ENCODE measurements around the gene CFAP92. TPM values are rescaled to one million over a fixed set of nuclear protein-coding genes. Genes with fewer than 3 reads are reported as not detected.

The CFAP92 gene
- total RNA-seq, 1 donor from 2014 or later, result 0.52 TPM

DNA sequence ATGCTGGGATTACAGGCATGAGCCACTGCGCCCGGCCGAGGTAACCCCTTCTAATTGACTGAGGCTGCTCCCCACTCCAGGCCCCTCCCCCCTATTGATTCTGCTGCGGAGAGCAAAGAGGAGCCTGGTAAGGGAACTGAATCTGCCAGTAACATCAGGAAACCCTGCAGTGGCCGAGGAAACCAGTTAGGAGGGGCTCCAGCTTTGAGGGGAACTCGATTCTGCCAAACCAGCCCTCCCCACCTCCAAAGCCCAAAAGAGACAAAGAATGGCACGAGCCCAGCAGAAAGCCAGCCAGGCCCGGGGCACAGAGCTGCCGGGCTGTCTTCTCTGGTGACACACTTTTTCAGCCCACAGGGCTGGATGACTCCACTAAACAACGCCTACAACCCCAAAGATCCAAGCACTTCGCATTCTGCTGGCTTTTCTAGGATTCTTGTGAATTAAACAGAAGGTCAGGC lies 129.5 kb downstream of the CFAP92 start:
- Mint-ChIP-seq H3K4me3 (ENCODE audit: unreplicated experiment) (no peak overlapping the region), H3K27me3 (ENCODE audit: low read depth, unreplicated experiment) (peaks cover 2% of the 10 kb centered on the region), H3K36me3 (ENCODE audit: low read depth, unreplicated experiment) (peaks cover 10% of the 10 kb centered on the region), H3K4me1 (ENCODE audit: low read depth, unreplicated experiment) (peaks cover 5% of the 10 kb centered on the region), H3K27ac (ENCODE audit: unreplicated experiment) (no peak overlapping the region), H3K9me3 (ENCODE audit: unreplicated experiment) (peaks cover 15% of the 10 kb centered on the region)
- no peak overlapping the region for H3K4me2 ChIP-seq (ENCODE audit: low read length)
- DNase-seq (ENCODE audit: low read depth) (no peak), FAIRE-seq (no peak)
- H4K20me1 ChIP-seq (ENCODE audit: insufficient read depth, low read length), result no peaks in the 10 kb centered on the region
- H3K79me2 ChIP-seq (ENCODE audit: insufficient read depth, low read length), result no peaks in the 10 kb centered on the region
- no peak for TF ChIP-seq EZH2 (IDR thresholded peaks at IDR 0.05; ENCODE audit: insufficient read depth, low read length)
- TF ChIP-seq, protein P1, sequence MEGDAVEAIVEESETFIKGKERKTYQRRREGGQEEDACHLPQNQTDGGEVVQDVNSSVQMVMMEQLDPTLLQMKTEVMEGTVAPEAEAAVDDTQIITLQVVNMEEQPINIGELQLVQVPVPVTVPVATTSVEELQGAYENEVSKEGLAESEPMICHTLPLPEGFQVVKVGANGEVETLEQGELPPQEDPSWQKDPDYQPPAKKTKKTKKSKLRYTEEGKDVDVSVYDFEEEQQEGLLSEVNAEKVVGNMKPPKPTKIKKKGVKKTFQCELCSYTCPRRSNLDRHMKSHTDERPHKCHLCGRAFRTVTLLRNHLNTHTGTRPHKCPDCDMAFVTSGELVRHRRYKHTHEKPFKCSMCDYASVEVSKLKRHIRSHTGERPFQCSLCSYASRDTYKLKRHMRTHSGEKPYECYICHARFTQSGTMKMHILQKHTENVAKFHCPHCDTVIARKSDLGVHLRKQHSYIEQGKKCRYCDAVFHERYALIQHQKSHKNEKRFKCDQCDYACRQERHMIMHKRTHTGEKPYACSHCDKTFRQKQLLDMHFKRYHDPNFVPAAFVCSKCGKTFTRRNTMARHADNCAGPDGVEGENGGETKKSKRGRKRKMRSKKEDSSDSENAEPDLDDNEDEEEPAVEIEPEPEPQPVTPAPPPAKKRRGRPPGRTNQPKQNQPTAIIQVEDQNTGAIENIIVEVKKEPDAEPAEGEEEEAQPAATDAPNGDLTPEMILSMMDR (IDR thresholded peaks at IDR 0.05; ENCODE audit: insufficient read depth, low read depth, low read length), result no peak
- no peak overlapping the region for H3K27ac ChIP-seq (ENCODE audit: low read depth, low read length)
- no peak overlapping the region for H2AFZ ChIP-seq (ENCODE audit: low read depth, low read length)
- H3K4me1 ChIP-seq (ENCODE audit: insufficient read depth, low read length), result peaks cover 3% of the 10 kb centered on the region
- H3K36me3 ChIP-seq (ENCODE audit: insufficient read depth, low read length), result no peaks in the 10 kb centered on the region
- H3K27me3 ChIP-seq (ENCODE audit: insufficient read depth, low read length), result no peaks in the 10 kb centered on the region
- H3K9ac ChIP-seq (ENCODE audit: low read length), result no peak overlapping the region
- peaks cover 6% of the 10 kb centered on the region for H3K9me3 ChIP-seq (ENCODE audit: insufficient read depth, low read depth, low read length)
- H3K4me3 ChIP-seq (ENCODE audit: insufficient read depth, low read depth, low read length), result no peak overlapping the region

DNA sequence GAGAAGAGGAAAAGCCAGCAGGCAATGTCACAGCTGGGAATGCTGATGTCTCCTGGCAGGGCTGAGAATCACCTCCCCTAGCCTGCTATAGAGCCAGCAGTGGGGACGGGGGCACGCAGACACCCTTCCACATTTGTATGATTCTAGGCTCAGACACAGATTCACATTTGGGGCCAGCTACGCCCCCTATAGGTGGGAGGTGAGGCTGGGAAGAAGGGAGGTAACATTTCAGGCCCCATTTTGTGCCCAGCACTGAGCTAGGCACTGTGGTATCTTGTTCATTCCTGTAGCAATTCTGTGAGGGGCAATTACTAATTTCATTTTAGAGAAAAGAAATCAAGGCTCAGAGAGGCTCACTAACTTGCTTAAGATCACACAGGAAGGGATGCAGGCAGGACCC lies 130.3 kb downstream of the CFAP92 start:
- H4K20me1 ChIP-seq (ENCODE audit: insufficient read depth, low read length), result no peaks in the 10 kb centered on the region
- H3K36me3 ChIP-seq (ENCODE audit: insufficient read depth, low read length), result no peaks in the 10 kb centered on the region
- H3K27me3 ChIP-seq (ENCODE audit: insufficient read depth, low read length), result no peaks in the 10 kb centered on the region
- H3K79me2 ChIP-seq (ENCODE audit: insufficient read depth, low read length), result no peaks in the 10 kb centered on the region
- H2AFZ ChIP-seq (ENCODE audit: low read depth, low read length), result no peak overlapping the region
- TF ChIP-seq EZH2 (IDR thresholded peaks at IDR 0.05; ENCODE audit: insufficient read depth, low read length), result no peak
- TF ChIP-seq, protein P1 (IDR thresholded peaks at IDR 0.05; ENCODE audit: insufficient read depth, low read depth, low read length), result peak; percentile 6
- no peak overlapping the region for H3K27ac Mint-ChIP-seq (ENCODE audit: unreplicated experiment)
- H3K4me1 ChIP-seq (ENCODE audit: insufficient read depth, low read length), result peaks cover 3% of the 10 kb centered on the region
- FAIRE-seq (no peak), DNase-seq (ENCODE audit: low read depth) (no peak)
- H3K4me1 Mint-ChIP-seq (ENCODE audit: low read depth, unreplicated experiment), result peaks cover 5% of the 10 kb centered on the region
- H3K27me3 Mint-ChIP-seq (ENCODE audit: low read depth, unreplicated experiment), result peaks cover 2% of the 10 kb centered on the region
- no peak overlapping the region for H3K9ac ChIP-seq (ENCODE audit: low read length)
- no peak overlapping the region for H3K27ac ChIP-seq (ENCODE audit: low read depth, low read length)
- no peak overlapping the region for H3K4me3 Mint-ChIP-seq (ENCODE audit: unreplicated experiment)
- H3K9me3 ChIP-seq (ENCODE audit: insufficient read depth, low read depth, low read length), result peaks cover 13% of the 10 kb centered on the region
- H3K36me3 Mint-ChIP-seq (ENCODE audit: low read depth, unreplicated experiment), result peaks cover 13% of the 10 kb centered on the region
- H3K4me2 ChIP-seq (ENCODE audit: low read length), result no peak overlapping the region
- no peak overlapping the region for H3K4me3 ChIP-seq (ENCODE audit: insufficient read depth, low read depth, low read length)
- H3K9me3 Mint-ChIP-seq (ENCODE audit: unreplicated experiment), result peaks cover 20% of the 10 kb centered on the region

DNA sequence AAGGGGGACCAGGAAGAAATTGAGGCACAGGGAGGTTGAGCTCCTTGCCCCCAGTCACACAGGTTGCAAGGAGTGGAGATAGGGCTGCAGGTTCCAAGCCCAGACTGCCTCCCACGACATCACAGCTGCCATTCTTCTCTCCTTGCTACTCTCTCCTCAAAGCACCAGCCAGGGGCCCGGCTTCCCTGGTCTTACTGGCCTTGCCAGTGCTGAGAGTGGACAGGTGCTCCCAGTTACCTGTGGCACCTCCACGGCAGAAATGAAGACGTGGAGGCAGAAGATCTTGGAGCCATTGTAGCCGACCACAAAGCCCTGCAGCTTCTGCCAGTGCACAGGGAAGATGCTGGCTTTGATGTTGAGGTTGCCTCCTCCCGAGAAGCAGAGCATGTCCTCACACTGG lies 132.4 kb downstream of the CFAP92 start:
- H3K27ac Mint-ChIP-seq (ENCODE audit: unreplicated experiment), result no peak overlapping the region
- Histone ChIP-seq H3K36me3 (ENCODE audit: insufficient read depth, low read length) (no peaks in the 10 kb centered on the region), H3K79me2 (ENCODE audit: insufficient read depth, low read length) (no peaks in the 10 kb centered on the region), H3K4me2 (ENCODE audit: low read length) (no peak overlapping the region), H3K4me1 (ENCODE audit: insufficient read depth, low read length) (peaks cover 3% of the 10 kb centered on the region), H2AFZ (ENCODE audit: low read depth, low read length) (no peak overlapping the region), H3K4me3 (ENCODE audit: insufficient read depth, low read depth, low read length) (no peak overlapping the region), H3K27me3 (ENCODE audit: insufficient read depth, low read length) (no peaks in the 10 kb centered on the region), H3K9me3 (ENCODE audit: insufficient read depth, low read depth, low read length) (peaks cover 13% of the 10 kb centered on the region), H3K27ac (ENCODE audit: low read depth, low read length) (no peak overlapping the region), H4K20me1 (ENCODE audit: insufficient read depth, low read length) (no peaks in the 10 kb centered on the region), H3K9ac (ENCODE audit: low read length) (no peak overlapping the region)
- H3K36me3 Mint-ChIP-seq (ENCODE audit: low read depth, unreplicated experiment), result peaks cover 17% of the 10 kb centered on the region
- H3K4me3 Mint-ChIP-seq (ENCODE audit: unreplicated experiment), result no peak overlapping the region
- peaks cover 2% of the 10 kb centered on the region for H3K27me3 Mint-ChIP-seq (ENCODE audit: low read depth, unreplicated experiment)
- FAIRE-seq (no peak), DNase-seq (ENCODE audit: low read depth) (no peak)
- TF ChIP-seq, protein P1 (IDR thresholded peaks at IDR 0.05; ENCODE audit: insufficient read depth, low read depth, low read length), result no peak
- TF ChIP-seq EZH2 (IDR thresholded peaks at IDR 0.05; ENCODE audit: insufficient read depth, low read length), result no peak
- H3K4me1 Mint-ChIP-seq (ENCODE audit: low read depth, unreplicated experiment), result peaks cover 5% of the 10 kb centered on the region
- H3K9me3 Mint-ChIP-seq (ENCODE audit: unreplicated experiment), result peaks cover 28% of the 10 kb centered on the region
